Ectodermal cell (in vitro differentiated cells): ENCODE data around the gene NOP16.
"Not testable (repeated sequence)": the region's sequence is repeated elsewhere in the genome, so short reads cannot be mapped to it uniquely, and the experiment has no call there.

Experiments
- H3K27ac ChIP-seq: 2 replicates; pipeline ENCODE4 v1.7.0; 2013; ENCODE audit warnings: mild to moderate bottlenecking, low read depth, low read length; ENCODE audit not compliant: insufficient read depth, poor library complexity, severe bottlenecking
- H3K27me3 ChIP-seq: 2 replicates; pipeline ENCODE4 v1.7.0; 2013; ENCODE audit warnings: mild to moderate bottlenecking, low read length; ENCODE audit not compliant: insufficient read depth, control insufficient read depth, poor library complexity, severe bottlenecking
- H3K36me3 ChIP-seq: one replicate; pipeline ENCODE4 v1.7.0; 2013; ENCODE audit warnings: low read length; ENCODE audit not compliant: control insufficient read depth, insufficient read depth
- H3K4me1 ChIP-seq: one replicate; pipeline ENCODE4 v1.7.0; 2013; ENCODE audit warnings: low read length; ENCODE audit not compliant: control insufficient read depth, insufficient read depth
- H3K4me3 ChIP-seq: 2 replicates; pipeline ENCODE4 v1.7.0; 2013; ENCODE audit warnings: low read depth, low read length, control low read depth; ENCODE audit not compliant: insufficient read depth
- H3K9me3 ChIP-seq: 2 replicates; pipeline ENCODE4 v1.7.0; 2013; ENCODE audit warnings: mild to moderate bottlenecking, low read length, moderate library complexity; ENCODE audit not compliant: control insufficient read depth
- WGBS, 2 experiments: methylation state at CpG; one replicate each; pipeline ENCODE4 v1.1.7; 2013; ENCODE audit warnings: missing lambda C conversion rate in 2 of 2; 5-methylcytosine and 5-hydroxymethylcytosine counted together

Gene NOP16

GRCh38 chr5:176410486-176411180, 22.2 kb upstream of the NOP16 start:
- Histone ChIP-seq H3K36me3 (no peaks in the 10 kb centered on the region), H3K27me3 (peaks cover 1% of the 10 kb centered on the region), H3K4me3 (no peak overlapping the region), H3K9me3 (no peaks in the 10 kb centered on the region), H3K4me1 (no peaks in the 10 kb centered on the region), H3K27ac (no peak overlapping the region)
- WGBS, 2 experiments = 89 to 93% methylated on average over 5 of the region's 5 CpGs

- 89 to 90% methylated on average over 4 of the region's 4 CpGs for WGBS, 2 experiments
- Histone ChIP-seq H3K4me3 (no peak overlapping the region), H3K27ac (no peak overlapping the region), H3K4me1 (no peaks in the 10 kb centered on the region), H3K36me3 (no peaks in the 10 kb centered on the region), H3K27me3 (no peaks in the 10 kb centered on the region), H3K9me3 (no peaks in the 10 kb centered on the region)
Measured at GRCh38 chr5:176409765-176410164, 21.4 kb upstream of the NOP16 start.

DNA sequence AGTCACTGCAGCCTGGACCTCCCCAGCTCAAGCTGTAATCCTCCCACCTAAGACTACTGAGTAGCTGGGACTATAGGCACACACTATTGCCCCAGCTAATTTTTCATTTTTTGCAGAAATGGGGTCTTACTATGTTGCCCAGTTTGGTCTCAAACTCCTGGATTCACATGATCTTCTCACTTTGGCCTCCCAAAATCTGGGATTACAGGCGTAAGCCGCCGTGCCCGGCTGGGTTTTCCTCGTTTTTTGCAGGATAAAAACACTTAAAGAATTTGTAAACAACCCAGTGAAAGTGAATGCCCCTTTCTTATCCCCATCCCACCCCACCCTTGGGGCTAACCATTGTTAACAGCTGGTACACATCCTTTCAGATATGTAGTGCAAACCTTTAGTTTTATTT, 20.2 kb upstream of the NOP16 start:
- Histone ChIP-seq H3K9me3 (no peaks in the 10 kb centered on the region), H3K4me3 (no peak overlapping the region), H3K4me1 (no peaks in the 10 kb centered on the region), H3K36me3 (no peaks in the 10 kb centered on the region), H3K27ac (no peak overlapping the region), H3K27me3 (no peaks in the 10 kb centered on the region)
- 91 to 94% methylated on average over 5 of the region's 5 CpGs for WGBS, 2 experiments

- not testable (repeated sequence) for H3K9me3 ChIP-seq, H3K27me3 ChIP-seq, H3K4me3 ChIP-seq, H3K36me3 ChIP-seq, H3K4me1 ChIP-seq, H3K27ac ChIP-seq
- 94 to 98% methylated on average over 10 of the region's 10 CpGs for WGBS, 2 experiments
Measured at GRCh38 chr5:176408252-176408573, 19.8 kb upstream of the NOP16 start.

DNA sequence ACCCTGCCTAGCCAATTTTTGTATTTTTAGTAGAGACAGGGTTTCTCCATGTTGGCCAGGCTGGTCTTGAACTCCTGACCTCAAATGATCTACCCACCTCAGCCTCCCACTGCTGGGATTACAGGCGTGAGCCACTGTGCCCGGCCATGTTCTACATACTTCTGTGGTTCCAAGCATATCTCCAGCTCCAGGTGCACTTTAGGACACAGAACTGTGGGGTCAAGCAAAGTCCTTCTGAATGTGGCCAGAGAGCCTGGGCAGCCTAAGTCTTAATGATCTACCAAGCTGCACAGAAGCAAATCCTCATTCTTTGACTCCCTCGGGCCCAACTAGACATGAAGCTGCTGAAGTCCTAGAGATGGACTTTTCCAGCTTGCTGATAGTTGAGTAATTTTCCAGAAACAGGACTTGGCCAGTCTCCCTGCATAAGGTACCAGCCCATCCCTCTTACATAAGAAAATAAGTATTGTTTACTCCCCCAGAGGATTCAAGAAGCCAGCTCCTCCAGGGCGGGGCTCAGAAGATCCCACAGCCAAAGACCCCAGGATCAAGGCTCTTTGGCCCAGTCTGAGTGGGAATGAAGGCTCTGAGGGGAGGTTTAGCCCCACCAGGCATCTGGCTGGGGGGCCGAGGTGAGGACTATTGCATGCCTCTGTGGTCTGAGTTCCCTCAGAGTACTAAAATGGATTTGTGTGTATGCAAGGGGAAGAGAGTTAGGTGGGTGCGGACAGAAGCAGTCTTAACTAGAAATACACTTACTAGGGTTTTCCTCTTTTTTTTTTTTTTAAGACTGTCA, 19.3 kb upstream of the NOP16 start:
- Histone ChIP-seq H3K27me3 (no peaks in the 10 kb centered on the region), H3K27ac (no peak overlapping the region), H3K9me3 (no peaks in the 10 kb centered on the region), H3K4me3 (no peak overlapping the region), H3K36me3 (no peaks in the 10 kb centered on the region), H3K4me1 (no peaks in the 10 kb centered on the region)
- WGBS, 2 experiments = 93 to 94% methylated on average over 6 of the region's 6 CpGs

- Histone ChIP-seq H3K27ac (peak overlapping the region; percentile 16), H3K9me3 (no peaks in the 10 kb centered on the region), H3K4me3 (no peak overlapping the region), H3K27me3 (no peaks in the 10 kb centered on the region), H3K4me1 (no peaks in the 10 kb centered on the region), H3K36me3 (no peaks in the 10 kb centered on the region)
- WGBS, 2 experiments = 92 to 94% methylated on average over 9 of the region's 9 CpGs
Measured at GRCh38 chr5:176406436-176407052, 18.1 kb upstream of the NOP16 start.

DNA sequence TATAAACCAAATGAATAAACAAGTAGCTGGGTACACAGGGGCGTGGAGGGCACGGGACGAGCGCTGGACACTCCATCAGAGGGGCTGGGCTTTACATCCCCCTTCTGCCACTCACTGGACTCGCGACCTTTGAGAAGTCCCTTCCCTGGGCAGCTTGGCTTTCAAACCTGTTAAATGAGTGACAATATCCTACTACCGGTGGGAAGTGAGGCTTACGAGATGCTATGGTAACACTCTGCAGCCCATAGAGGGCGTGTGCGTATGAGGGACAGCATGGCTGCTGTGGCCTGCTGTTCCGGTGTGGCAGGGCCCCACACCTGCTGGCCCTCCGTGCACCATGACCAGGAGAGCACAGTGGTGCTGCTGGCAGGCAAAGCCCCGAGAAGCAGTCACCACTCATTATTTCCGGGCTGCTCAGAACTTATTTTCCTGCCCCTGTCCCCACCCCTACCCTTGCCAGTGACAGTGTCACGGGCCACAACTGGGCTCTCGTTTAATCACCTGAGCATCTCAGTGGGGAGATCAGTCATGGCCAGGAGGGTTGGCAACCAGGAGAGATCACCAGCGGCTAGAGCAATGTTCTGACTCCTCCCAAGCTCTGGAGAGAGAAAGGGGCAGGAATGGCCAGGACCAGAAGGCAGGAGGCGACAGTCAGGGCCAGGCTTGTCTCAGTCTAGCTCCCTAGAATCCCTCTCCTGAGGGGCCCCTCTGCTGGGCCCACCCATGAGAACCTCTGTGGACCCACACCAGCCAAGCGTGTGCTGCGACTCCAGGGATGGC, 17.4 kb upstream of the NOP16 start:
- Histone ChIP-seq H3K4me3 (no peak overlapping the region), H3K27me3 (no peaks in the 10 kb centered on the region), H3K9me3 (no peaks in the 10 kb centered on the region), H3K4me1 (no peaks in the 10 kb centered on the region), H3K36me3 (no peaks in the 10 kb centered on the region), H3K27ac (peak overlapping the region; percentile 16)
- WGBS, 2 experiments = 74 to 79% methylated on average over 20 of the region's 20 CpGs

- H3K36me3 ChIP-seq = no peaks in the 10 kb centered on the region
- H3K27me3 ChIP-seq = no peaks in the 10 kb centered on the region
- 91% methylated on average over 22 of the region's 22 CpGs for WGBS, 2 experiments
- no peaks in the 10 kb centered on the region for H3K4me1 ChIP-seq
- H3K27ac ChIP-seq = no peak overlapping the region
- no peaks in the 10 kb centered on the region for H3K9me3 ChIP-seq
- no peak overlapping the region for H3K4me3 ChIP-seq
Measured at GRCh38 chr5:176401281-176402205, 13.1 kb upstream of the NOP16 start.

- no peak overlapping the region for H3K27ac ChIP-seq
- H3K4me1 ChIP-seq = no peaks in the 10 kb centered on the region
- no peaks in the 10 kb centered on the region for H3K36me3 ChIP-seq
- WGBS, 2 experiments = 90 to 91% methylated on average over 17 of the region's 17 CpGs
- H3K9me3 ChIP-seq = no peaks in the 10 kb centered on the region
- H3K27me3 ChIP-seq = no peaks in the 10 kb centered on the region
- no peak overlapping the region for H3K4me3 ChIP-seq
Measured at GRCh38 chr5:176400382-176401156, 12.2 kb upstream of the NOP16 start.
